Measurements from ENCODE around the gene ITPR1.
A peak's percentile ranks its signal among the peaks of the same experiment; 100 is the strongest.
"Not testable (repeated sequence)": the region's sequence is repeated elsewhere in the genome, so short reads cannot be mapped to it uniquely, and the experiment has no call there.

ITPR1 gene

DNA sequence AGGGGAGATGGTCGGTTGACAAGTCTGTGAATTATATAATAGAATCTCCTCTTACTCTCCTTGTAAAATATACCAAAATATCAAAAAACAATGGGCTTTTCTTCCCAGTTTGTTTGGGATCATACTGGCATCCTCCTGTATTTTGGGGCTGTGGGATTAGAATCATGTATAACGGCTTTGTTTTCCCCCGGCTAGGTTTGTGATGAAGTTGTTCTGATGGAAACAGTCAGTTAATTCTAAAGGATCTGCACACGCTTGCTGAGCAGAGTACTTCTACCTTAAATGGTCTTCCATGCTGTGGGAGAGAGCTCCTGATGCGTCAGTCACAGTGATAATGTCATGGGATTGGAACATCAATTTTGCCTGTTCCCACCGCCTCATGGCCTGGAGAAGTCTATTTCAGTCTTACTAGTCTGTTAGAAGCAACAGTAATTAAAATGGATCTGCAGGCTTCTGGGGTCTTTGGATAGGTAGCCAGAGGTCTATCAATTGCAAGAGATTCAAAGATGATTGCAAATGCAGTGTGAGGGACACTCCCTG lies 81.3 kb downstream of the ITPR1 start:
- no peak for FAIRE-seq

DNA sequence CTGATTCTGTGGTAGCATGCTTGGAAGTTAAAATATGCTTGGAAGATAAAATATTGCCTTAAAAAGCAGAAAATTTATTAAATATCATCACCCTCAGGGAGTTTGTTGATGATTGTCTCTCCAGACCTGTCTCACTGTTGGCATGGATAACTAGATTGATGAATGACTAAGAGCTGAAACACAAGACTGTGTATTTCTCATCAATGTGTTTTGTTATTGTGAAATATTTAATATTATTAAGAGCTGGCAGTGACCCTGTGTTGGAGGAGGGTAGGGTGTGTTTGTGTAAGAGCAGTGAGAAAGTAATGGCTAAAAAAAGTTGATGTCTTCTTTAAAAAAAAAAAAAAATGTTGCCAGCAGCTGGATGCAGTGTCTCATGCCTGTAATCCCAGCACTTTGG lies 82.2 kb downstream of the ITPR1 start:
- no peak for FAIRE-seq

DNA sequence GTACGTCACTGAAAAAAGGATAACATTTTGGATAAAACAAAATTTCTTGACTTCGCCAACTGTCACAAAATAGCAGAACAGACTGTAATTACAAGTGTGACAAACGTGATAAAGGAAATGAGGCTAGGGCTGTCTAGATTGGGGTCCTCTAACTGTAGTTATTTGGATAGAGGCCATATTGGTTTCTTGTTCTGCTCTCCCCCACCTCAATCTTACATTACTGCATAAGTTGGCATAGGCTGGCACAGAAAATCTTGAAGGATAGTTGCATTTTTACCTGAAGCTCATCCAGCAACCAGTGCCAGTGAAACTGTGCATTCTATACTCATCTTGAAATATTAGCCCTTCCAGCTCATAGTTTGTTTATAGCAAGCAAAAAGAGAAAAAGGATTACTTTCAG lies 84.6 kb downstream of the ITPR1 start:
- FAIRE-seq, result no peak

DNA sequence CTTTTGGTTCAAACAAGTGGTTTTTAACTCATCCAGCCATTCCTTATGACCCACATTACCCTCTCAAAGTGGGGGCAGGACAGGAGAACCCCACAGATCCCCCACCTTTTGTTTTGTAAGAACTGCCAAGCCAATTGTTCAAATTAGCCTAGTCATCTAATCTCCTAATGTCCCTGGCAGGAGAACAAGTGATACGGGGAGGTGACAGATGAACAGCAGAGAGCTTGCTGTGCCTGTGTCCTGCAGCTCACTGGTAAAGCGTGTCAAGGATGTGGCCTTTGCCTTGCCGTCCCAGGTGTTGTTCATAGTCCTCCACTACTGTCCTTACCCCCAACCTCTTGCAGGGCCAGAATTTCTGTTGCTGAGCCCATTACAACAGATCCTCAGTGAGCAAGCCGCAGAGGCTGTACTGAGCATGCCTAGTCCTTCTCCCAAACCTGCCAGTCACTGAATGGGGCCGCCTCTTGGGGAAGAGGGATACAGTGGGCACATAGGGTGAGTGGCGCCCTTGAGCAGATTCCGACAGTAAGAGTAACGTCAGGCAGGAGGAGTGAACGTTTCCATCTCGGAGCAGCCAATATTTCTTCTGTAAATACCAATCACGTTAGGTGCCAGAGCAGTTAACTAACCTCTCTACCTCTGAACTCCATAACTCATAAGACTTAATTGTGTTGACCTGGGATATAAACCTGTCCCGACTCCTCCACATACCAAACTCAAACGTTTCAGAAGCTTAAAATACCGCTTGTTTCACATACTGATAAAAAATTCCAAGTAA lies 87.4 kb downstream of the ITPR1 start:
- FAIRE-seq, result no peak

DNA sequence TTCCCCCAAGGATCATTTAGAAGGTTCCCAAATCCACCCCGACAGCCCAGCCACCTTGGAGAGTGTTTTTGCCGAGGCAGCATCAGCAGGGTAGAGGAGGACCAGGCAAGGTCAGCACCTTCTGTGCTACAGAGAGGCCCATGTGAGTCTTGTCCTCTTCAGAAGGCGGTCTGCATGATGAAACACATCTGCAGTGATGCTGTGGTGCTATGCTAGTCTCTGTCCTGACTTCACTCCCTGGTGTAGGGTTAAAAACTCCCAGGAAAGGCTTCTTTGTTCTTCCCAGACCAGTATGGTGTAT lies 87.9 kb downstream of the ITPR1 start:
- FAIRE-seq, result no peak

DNA sequence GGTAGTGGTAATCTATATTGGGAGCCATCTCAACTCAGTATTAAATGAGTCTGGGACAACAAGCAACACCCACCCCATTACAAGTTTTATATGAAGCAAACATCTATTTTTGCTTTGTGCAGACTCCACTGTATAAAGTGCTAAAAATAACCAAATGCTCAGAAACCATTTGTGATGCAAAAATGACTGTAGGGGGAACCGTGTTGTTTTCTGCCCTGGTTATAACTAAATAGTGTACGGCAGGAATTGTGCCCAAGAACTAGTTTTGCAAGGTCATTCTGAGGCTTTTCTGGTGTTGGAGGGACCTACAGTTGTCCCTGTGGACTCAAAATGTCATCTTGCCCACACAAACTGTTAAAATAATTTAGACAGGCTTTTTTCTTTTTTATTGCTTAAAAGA lies 88.3 kb downstream of the ITPR1 start:
- no peak for FAIRE-seq

DNA sequence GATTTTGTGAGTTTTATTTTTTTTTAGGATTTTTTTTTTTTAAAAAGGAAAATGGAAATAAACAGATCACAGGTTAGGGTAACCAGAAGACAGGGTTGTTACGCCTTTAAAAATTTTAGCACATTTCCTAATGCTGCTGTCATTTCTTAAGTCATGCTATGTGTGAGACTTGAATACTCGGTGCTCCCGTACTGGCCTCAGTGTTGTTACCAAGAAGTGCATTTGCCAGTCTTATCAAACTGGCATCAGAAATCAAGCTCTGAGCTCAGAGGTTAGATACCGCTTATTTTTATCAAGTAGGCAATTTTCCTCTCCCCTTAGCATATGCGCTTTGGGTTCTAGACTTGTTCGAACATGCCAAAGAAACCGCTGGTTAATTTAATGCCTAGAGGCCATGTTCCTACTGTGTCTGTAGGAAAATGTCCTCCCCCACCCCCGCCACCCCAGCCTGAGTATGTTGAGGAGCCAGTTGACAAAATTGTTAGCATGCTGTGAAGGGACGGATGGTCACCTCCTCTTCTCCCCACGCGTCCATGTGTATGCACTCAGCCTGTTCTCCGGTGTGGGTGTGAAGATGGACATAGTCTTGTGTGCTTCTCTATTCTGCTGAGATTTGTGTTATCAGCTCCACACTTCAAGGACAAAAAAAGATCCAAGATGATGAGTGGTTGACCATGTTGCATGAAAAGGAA lies 88.9 kb downstream of the ITPR1 start:
- FAIRE-seq, result peak; percentile 70

DNA sequence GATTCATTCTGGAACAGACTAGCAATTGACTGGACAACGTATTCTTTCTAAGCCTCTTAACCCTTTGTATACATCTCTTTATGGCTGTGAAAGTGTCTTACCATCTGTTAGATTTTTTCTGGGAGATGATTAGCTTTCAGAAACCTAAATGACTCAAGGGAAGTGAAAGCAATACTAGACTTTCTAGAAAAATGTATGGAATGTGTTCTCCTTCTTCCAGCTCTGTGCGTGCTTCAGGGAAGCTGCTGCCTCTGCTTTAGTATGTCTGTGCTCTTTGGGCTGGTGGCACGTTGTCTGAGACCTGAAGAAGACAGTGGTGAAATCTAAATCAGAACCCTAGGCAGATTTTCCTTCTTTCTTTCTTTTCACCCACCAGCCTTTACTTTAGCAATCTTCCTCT lies 89.5 kb downstream of the ITPR1 start:
- no peak for FAIRE-seq

DNA sequence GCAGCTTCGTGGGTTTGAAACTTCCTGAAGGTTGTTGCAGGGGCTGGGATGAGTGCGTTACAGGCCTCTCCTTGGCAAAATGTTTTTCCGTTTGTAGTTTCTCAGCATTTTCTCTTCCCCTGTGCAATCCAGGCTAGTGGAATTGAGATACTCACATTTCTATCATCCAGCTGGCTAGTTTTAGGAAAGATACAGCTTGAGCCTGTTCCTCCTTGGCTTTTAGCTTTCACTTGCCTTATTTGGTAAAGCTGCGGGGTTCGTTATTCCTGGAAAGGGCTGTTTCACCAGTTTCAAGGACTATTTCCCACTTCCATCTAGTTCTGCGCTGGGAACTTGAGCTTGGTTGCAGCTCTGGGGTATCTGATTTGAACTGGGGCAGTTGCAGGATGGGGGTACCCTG lies 90.3 kb downstream of the ITPR1 start:
- FAIRE-seq, result no peak

DNA sequence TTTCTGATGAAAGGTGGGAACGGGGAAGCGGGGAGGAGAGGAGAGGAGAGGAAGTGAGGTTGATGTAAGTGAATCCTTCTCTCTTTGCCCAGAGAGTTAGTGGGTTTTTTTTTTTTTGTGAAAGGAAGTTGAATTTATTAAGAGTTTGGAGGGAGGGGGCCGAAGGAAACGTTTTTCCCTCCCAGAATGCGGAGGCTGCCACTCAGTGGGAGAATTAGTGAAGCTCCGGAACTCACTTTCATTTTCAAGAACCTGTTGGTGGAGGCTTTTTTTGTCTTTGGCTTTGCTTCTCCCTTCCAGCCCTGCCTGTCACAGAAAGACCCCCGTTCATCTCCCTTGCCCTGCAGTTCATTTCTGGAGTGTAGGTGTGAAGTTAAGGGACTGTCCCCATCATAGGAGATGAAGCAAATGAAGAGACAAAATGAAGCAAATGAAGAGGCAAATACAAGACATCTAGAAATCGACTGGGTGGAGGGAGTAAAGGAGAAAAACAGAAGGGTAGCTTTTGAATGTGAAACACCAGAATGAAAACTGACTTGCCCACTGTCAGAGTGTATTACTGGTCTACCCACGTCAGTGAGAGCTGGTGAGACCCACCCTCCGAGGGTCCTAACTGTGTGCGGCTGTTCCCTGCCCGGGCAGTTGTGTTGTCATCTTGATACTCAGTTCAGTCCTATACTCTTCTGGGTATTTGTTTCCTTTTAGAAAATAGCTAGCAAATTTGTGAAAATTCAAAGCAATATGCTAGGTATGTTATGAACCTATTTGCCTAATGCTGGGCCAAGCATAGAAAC lies 91.5 kb downstream of the ITPR1 start:
- FAIRE-seq, result no peak

DNA sequence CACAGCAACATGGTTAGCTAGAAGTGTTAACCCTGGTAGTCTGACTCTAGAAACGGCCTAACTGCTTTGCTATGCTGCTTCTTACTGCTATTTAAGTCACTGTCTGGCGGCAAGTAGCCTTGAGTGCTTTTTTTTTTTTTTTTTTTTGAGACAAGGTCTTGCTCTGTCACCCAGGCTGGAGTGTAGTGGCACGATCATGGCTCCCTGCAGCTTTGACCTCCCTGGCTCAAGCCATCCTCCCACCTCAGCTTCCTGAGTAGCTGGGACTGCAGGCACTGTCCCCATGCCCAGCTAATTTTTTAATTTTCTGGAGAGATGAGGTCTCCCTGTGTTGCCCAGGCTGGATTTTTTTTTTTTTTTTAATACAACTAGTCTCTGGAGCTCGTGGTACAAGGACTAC lies 93.2 kb downstream of the ITPR1 start:
- FAIRE-seq, result no peak

DNA sequence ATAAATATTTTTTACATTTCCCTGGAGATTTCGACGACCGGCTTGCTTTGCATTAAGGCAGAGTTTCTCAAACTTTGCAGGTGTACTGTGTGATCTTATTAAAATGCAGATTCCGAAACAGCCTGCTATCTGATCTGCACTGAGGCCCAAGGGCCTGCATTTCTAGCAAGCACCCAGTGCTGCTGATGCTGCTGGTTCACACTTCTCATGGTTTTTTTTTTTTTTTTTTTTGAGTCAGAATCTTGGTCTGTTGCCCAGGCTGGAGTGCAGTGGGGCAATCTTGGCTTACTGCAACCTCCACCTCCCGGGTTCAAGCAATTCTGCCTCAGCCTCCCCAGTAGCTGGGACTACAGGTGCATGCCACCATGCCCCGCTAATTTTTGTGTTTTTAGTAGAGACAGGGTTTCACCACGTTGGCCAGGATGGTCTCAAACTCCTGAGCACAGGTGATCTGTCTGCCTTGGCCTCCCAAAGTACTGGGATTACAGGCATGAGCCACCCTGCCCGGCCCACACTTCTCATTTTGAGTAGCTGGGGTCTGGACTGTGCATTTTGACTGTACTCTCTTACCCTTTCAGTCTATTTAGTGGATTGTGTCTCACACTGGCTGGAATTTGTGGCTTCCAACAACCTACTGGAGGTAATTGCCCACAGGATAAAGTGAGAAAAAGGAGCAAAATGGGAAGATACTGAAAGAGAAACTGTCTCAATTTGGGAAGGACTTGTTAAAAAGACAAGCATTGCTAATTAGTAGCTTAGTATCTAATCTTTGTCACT lies 94.1 kb downstream of the ITPR1 start:
- FAIRE-seq, result no peak

DNA sequence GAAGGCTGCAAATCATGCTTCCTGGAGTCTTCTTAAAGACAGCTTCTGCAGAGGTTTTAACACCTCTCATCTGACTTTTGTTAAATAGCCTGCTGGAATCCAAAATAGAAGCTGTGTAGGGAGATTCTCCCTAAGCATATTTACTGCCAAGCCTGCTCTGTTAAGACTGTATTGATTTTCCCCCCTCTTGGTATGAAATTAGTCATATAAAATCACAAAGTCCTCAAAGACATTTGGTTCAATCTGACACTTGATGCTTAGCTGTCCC lies 94.6 kb downstream of the ITPR1 start:
- FAIRE-seq, result no peak

DNA sequence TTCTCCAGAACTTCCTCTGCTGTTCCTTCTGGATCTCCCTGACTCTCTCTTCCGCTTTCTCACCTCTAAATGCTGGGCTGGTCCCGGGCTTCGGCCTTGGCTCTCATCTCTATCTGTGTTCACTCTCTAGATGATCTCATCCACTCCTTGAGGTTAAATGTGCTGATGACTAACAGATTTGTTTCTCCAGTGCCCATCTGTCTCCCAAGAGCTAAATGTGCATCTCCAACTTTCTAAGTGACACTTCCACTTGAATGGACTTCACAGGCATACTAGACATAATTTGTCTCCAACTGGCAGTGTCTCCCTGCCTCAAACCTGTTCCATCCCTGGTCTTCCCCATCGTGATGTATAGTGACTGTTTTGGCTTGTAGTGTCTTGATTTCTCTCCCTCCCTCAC lies 95.3 kb downstream of the ITPR1 start:
- FAIRE-seq, result no peak

DNA sequence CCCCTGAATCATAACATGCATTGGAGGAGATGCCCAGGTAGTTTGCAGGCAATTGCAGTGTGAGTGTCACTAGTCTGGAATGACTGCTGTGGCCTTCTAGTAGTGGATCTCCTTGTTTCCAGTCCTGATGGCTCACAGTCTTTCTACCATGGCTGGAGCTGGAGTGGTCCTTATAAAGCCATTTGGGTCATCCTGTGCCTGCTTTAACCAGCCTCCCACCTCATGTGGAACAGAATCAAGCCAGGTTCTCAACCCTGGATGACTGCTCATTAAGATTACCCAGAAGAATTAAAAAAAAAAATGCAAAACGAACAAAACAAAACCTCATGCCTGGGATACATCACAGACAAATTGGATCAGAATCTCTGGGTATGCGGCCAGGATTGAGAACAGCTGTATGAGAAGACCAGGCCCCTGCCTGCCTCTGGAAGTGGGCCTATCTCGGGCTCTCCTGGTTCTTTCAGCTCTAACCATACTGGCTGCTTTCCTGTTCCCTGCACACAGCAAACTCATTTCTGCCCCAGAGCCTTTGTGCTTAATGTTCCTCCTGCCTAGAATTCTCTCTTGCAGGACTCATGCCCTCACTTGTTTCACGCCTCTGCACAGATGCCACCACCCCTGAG lies 96.4 kb downstream of the ITPR1 start:
- no peak for FAIRE-seq

DNA sequence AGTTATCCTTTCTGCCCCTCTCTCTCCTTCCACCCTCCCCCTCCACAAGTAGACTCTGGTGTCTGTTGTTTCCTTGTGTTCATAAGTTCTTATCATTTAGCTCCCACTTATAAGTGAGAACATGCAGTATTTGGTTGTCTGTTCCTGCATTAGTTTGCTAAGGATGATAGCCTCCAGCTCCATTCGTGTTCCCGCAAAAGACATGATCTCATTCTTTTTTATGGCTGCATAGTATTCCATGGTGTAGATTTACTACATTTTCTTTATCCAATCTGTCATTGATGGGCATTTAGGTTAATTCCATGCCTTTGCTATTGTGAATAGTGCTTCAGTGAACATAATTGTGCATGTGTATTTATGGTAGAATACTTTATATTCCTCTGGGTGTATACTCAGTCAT lies 97.7 kb downstream of the ITPR1 start:
- FAIRE-seq, result not testable (repeated sequence)

DNA sequence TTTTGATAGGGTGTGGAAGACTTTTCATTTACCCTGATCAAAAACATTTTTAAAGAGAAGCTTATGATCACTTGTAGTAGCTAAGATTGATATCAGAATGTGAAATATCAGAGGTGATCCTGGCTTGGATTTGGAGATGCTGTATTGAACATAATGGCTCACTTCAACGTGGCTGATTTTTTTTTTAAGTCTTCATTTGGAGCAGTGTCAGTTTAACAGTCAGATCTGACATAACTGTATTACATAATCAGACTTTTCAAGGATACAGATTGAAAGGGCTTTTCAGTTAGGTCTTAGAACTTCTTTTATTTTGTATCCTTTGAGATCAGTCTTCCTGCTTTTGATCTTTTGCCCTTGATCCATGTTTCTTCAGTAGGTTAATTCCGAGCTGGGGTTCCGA lies 98.5 kb downstream of the ITPR1 start:
- no peak for FAIRE-seq

DNA sequence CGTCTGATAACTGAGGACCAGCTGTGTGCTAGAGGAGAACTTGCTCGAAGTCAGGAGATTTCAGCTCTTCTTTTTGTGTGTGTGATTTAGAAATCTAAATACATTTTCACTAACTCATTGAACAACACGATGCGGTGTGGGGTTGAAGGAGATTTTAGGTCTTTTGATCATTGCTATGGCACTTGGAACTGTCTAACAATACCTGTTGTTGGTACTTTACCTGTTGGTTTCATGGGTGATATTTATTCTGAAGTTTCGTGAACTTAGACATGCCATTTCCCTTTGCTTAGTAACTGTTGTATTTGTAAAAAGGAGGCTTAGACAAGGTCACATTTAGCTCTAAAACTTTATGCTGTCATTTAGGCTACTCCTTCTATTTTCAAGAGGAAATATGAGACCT lies 99.9 kb downstream of the ITPR1 start:
- no peak for FAIRE-seq

DNA sequence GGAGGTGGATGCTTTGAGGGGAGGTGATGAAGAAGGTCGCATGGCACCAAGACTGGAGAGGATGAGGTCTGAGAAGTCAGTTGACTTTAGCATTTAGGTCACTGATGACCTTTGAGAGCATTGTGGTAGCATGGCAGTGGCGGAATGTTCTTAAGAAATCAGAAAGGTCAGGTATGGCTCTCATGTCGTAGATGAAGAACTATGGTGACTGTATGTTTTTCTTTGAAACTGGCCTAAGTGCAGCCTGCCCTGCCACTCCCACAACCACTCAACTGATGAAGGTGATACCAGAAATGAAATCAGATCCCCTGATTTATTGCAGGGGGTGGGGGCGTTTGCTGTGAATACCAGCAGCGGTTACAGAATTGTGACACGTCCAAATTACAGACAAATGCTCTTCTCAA lies 102.6 kb downstream of the ITPR1 start:
- FAIRE-seq, result no peak

DNA sequence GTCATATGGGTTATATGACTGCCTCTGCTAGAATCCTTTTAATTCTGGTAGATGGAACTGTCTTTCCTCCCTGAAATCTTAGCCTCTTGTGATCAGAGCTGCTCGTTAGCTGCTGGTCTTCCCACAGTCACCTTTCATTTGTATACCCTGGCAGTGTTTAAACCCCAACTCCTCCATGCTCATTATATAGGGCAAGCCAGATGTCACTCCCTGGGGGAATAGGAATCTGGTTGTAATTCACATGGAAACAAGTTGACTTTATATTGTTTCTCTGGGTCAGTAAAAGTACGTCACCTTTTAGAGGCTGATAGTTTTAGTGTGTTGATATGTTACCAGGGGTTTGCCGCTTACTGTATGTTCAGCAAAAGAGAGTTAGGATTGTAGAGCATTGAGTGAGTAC lies 103.5 kb downstream of the ITPR1 start:
- FAIRE-seq, result no peak

DNA sequence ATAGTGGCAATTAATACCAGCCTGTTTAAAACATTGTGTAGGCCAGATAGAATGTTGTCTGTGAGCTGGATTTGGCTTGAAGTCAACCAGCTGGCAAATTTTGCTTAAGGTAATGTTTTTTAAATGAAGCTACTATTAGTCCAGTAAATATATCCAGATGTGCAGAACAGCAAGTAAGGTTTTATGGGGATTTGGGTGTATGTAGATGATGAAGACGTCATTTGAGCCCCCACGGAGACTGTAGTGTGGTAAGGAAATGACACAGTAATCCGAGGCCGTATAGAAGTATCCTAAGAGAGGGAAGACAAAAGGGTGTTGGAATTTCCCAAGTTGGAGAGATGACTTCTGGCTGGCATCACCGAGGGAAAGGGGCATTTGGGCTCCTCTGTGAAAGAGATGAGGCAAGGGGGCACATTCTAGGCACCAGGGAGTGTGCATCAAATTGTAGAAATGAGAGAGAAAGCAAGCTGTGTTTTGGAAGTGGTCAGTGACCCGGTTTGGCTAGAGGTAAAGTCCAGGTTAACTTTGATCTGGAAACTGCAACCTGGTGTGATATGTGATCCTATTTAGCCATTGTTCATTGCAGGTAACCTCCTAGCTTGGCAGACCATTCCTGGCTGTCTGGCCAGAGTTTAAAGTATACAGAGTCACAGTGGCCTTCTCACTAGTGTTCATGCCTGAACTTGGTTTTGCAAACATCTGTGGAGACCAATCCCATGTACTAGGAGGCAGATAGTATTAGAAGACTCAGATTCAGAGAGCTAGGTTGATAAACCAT lies 104.2 kb downstream of the ITPR1 start:
- no peak for FAIRE-seq

DNA sequence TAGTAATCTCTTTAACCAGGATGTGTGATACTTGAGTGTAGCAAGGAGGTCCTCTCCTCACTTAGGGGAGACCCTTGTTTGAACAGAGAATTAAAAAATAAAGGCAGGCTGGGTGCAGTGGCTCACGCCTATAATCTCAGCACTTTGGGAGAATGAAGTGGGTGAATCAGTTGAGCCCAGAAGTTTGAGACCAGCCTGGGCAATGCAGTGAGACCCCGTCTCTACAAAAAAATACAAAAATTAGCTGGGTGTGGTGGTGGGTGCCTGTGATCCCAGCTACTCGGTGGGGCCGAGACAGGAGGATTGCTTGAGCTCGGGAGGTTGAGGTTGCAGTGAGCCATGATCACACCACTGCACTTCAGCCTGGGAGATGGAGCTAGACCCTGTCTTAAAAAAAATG lies 105.1 kb downstream of the ITPR1 start:
- not testable (repeated sequence) for FAIRE-seq

All from endometrium (tissue), 2 donors.